ENCODE measurements around the gene UBASH3B.

DNA sequence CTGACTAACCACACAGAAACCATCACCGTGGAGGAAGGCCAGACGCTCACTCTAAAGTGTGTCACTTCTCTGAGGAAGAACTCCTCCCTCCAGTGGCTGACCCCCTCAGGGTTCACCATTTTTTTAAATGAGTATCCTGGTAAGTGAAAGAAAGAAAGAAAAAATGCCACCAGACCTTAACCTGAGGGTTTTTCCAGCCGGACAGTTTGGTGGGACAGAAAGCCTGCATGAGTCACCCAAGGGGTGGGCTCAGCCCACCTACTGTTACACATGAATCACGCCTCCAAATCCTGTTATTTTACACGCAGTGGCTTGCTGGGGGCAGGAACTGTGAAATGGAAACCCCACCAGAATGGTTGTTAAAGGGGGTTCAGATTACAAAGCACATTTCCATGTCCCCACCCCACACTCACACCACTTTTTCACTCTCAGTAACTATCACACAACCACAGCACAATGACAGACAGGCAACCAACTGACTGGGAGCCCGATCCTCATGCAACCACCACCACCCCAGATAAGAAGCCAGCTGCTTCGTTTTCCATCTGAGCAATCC, 194.6 kb downstream of the UBASH3B start:
- no peak for TF ChIP-seq POLR2A (IDR thresholded peaks at IDR 0.05)
- TF ChIP-seq, protein P1, sequence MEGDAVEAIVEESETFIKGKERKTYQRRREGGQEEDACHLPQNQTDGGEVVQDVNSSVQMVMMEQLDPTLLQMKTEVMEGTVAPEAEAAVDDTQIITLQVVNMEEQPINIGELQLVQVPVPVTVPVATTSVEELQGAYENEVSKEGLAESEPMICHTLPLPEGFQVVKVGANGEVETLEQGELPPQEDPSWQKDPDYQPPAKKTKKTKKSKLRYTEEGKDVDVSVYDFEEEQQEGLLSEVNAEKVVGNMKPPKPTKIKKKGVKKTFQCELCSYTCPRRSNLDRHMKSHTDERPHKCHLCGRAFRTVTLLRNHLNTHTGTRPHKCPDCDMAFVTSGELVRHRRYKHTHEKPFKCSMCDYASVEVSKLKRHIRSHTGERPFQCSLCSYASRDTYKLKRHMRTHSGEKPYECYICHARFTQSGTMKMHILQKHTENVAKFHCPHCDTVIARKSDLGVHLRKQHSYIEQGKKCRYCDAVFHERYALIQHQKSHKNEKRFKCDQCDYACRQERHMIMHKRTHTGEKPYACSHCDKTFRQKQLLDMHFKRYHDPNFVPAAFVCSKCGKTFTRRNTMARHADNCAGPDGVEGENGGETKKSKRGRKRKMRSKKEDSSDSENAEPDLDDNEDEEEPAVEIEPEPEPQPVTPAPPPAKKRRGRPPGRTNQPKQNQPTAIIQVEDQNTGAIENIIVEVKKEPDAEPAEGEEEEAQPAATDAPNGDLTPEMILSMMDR (IDR thresholded peaks at IDR 0.05), result no peak
